GM23338 (cell line): ENCODE data around the gene ADCY5. TPM values are rescaled to one million over a fixed set of nuclear protein-coding genes. Genes with fewer than 3 reads are reported as not detected.

Experiments used
- ATAC-seq: fragments of 200-7000 bp; cut with Tn5 transposase; 3 replicates; pipeline ENCODE4 v1.9.1; 2020
- DNase-seq: peaks from one replicate; pipeline ENCODE4 v3.0.0-alpha.2; 2015; ENCODE audit warnings: low spot score
- H2AFZ ChIP-seq: fragments of 200-600 bp; sonication (generic); 2 replicates; pipeline ENCODE4 v1.8.0; 2016; ENCODE audit warnings: antibody characterized with exemption, mild to moderate bottlenecking, moderate library complexity
- H3F3A ChIP-seq: fragments of 200-600 bp; sonication (generic); replicated peaks from 2 replicates; pipeline ENCODE4 v1.8.0; 2017; ENCODE audit warnings: antibody characterized with exemption, mixed run types, low read depth
- H3K27ac ChIP-seq: fragments of 200-600 bp; sonication (generic); 2 replicates; pipeline ENCODE4 v1.6.1; 2016; ENCODE audit warnings: low read depth
- H3K27me3 ChIP-seq: fragments of 200-600 bp; sonication (generic); 2 replicates; pipeline ENCODE4 v1.8.0; 2016; ENCODE audit warnings: mild to moderate bottlenecking, mixed run types, moderate library complexity; ENCODE audit not compliant: insufficient read depth
- H3K36me3 ChIP-seq: fragments of 200-600 bp; sonication (generic); 2 replicates; pipeline ENCODE4 v1.8.0; 2016; ENCODE audit warnings: mild to moderate bottlenecking; ENCODE audit not compliant: insufficient read depth
- H3K4me1 ChIP-seq: fragments of 200-600 bp; sonication (generic); 2 replicates; pipeline ENCODE4 v1.8.0; 2016; ENCODE audit warnings: mild to moderate bottlenecking, moderate library complexity; ENCODE audit not compliant: insufficient read depth
- H3K4me2 ChIP-seq: fragments of 200-600 bp; sonication (generic); 2 replicates; pipeline ENCODE4 v1.7.1; 2017; ENCODE audit warnings: mixed run types
- H3K4me3 ChIP-seq: fragments of 200-600 bp; sonication (generic); 2 replicates; pipeline ENCODE4 v1.6.1; 2016; ENCODE audit warnings: mixed run types
- H3K79me2 ChIP-seq: fragments of 200-600 bp; sonication (generic); replicated peaks from 2 replicates; pipeline ENCODE4 v1.8.0; 2017; ENCODE audit warnings: mild to moderate bottlenecking; ENCODE audit not compliant: insufficient read depth
- H3K9me2 ChIP-seq: fragments of 200-600 bp; sonication (generic); 2 replicates; pipeline ENCODE4 v1.8.0; 2017; ENCODE audit not compliant: insufficient read depth
- H4K20me1 ChIP-seq: fragments of 200-600 bp; sonication (generic); replicated peaks from 2 replicates; pipeline ENCODE4 v1.8.0; 2017; ENCODE audit warnings: mild to moderate bottlenecking; ENCODE audit not compliant: insufficient read depth
- H3K27ac Mint-ChIP-seq: 2 replicates; pipeline ENCODE4 v1.8.0; 2020; ENCODE audit warnings: inconsistent platforms, mild to moderate bottlenecking, moderate library complexity, mixed read lengths
- H3K27me3 Mint-ChIP-seq: 3 replicates; pipeline ENCODE4 v1.8.0; 2022; ENCODE audit warnings: low read depth, mild to moderate bottlenecking, moderate library complexity, mixed read lengths, inconsistent platforms; ENCODE audit not compliant: insufficient read depth, poor library complexity
- H3K36me3 Mint-ChIP-seq: 3 replicates; pipeline ENCODE4 v1.8.0; 2021; ENCODE audit warnings: low read depth, mild to moderate bottlenecking, inconsistent platforms, moderate library complexity, mixed read lengths
- H3K4me1 Mint-ChIP-seq: 3 replicates; pipeline ENCODE4 v1.8.0; 2020; ENCODE audit warnings: mild to moderate bottlenecking, inconsistent platforms, mixed read lengths
- H3K4me3 Mint-ChIP-seq: 3 replicates; pipeline ENCODE4 v1.8.0; 2021; ENCODE audit warnings: moderate library complexity, mild to moderate bottlenecking, inconsistent platforms, mixed read lengths
- H3K9me3 Mint-ChIP-seq: 3 replicates; pipeline ENCODE4 v1.8.0; 2020; ENCODE audit warnings: moderate library complexity, mild to moderate bottlenecking, inconsistent platforms, mixed read lengths
- CREB1 ChIP-seq: fragments of 250-450 bp; sonication (Bioruptor Pico); IDR thresholded peaks from 2 replicates; pipeline ENCODE4 v1.5.0; 2020; ENCODE audit warnings: low read depth, mild to moderate bottlenecking, moderate library complexity
- CTCF ChIP-seq, 2 experiments: fragments of 200-600 bp in 1 of 2; sonication (generic) in 1 of 2; conservative IDR thresholded peaks; 2 replicates each; pipeline versions ENCODE4 v1.5.1 to v1.6.1; 2016 to 2017; ENCODE audit warnings: antibody characterized with exemption in 2 of 2, low read depth in 2 of 2, mild to moderate bottlenecking in 2 of 2, moderate library complexity in 1 of 2
- ETS1 ChIP-seq: IDR thresholded peaks from 2 replicates; pipeline ENCODE4 v1.6.1; 2016; ENCODE audit warnings: antibody characterized with exemption
- EZH2 ChIP-seq: fragments of 200-600 bp; sonication (generic); IDR thresholded peaks from one replicate; pipeline ENCODE4 v1.8.0; 2017; ENCODE audit warnings: antibody characterized with exemption, mild to moderate bottlenecking, low read depth; ENCODE audit not compliant: unreplicated experiment
- EZH2phosphoT487 ChIP-seq: fragments of 200-600 bp; sonication (generic); IDR thresholded peaks from one replicate; pipeline ENCODE4 v1.8.1; 2018; ENCODE audit warnings: antibody characterized with exemption; ENCODE audit not compliant: unreplicated experiment
- JUNB ChIP-seq: IDR thresholded peaks from one replicate; pipeline ENCODE4 v1.6.1; 2016; ENCODE audit warnings: antibody characterized with exemption; ENCODE audit not compliant: unreplicated experiment
- NANOG ChIP-seq: IDR thresholded peaks from 2 replicates; pipeline ENCODE4 v1.6.1; 2016; ENCODE audit warnings: antibody characterized with exemption, borderline replicate concordance
- POLR2AphosphoS5 ChIP-seq: IDR thresholded peaks from 2 replicates; pipeline ENCODE4 v1.6.1; 2016; ENCODE audit warnings: antibody characterized with exemption, low read depth
- REST ChIP-seq: IDR thresholded peaks from one replicate; pipeline ENCODE4 v1.6.1; 2018; ENCODE audit warnings: antibody characterized with exemption; ENCODE audit not compliant: unreplicated experiment
- STAT1 ChIP-seq: IDR thresholded peaks from one replicate; pipeline ENCODE4 v1.6.1; 2016; ENCODE audit warnings: antibody characterized with exemption; ENCODE audit not compliant: unreplicated experiment
- ZNF114 ChIP-seq: fragments of 250-450 bp; sonication (Bioruptor Pico); IDR thresholded peaks from 2 replicates; pipeline ENCODE4 v1.5.0; 2020; ENCODE audit warnings: mild to moderate bottlenecking, moderate library complexity
- ZNF331 ChIP-seq: fragments of 250-450 bp; sonication (Bioruptor Pico); IDR thresholded peaks from 2 replicates; pipeline ENCODE4 v1.5.0; 2020; ENCODE audit warnings: low read depth, mild to moderate bottlenecking, moderate library complexity
- ZNF462 ChIP-seq: fragments of 250-450 bp; sonication (Bioruptor Pico); IDR thresholded peaks from 2 replicates; pipeline ENCODE4 v1.5.0; 2020; ENCODE audit warnings: mild to moderate bottlenecking, moderate library complexity
- polyA plus RNA-seq: library from polyadenylated mRNA; unstranded; fragments of >200 nt; fragmentation: Nextera tagmentation; extraction: Ambion mirVana; gene quantifications from 2 replicates; pipeline ENCODE4 v1.2.1, GENCODE V29; 2016
- total RNA-seq: library from RNA; depleted of rRNA; stranded (reverse); fragments of >200 nt; shearing (Covaris generic); gene quantifications from 2 replicates; pipeline ENCODE4 v1.2.3, GENCODE V29; 2014

ADCY5 gene
- total and polyA plus RNA-seq, 2 experiments from 2014 or later: 3.5 to 10.2 TPM

GRCh38 chr3:123350971-123351370, 97.9 kb downstream of the ADCY5 start:
- no peak overlapping the region for H2AFZ ChIP-seq
- H3F3A ChIP-seq: no peaks in the 10 kb centered on the region
- no peak overlapping the region for H3K4me3 ChIP-seq
- no peak for ATAC-seq
- Mint-ChIP-seq H3K27ac (no peak overlapping the region), H3K4me3 (no peak overlapping the region), H3K27me3 (peaks cover 9% of the 10 kb centered on the region), H3K36me3 (no peaks in the 10 kb centered on the region), H3K4me1 (peaks cover 10% of the 10 kb centered on the region), H3K9me3 (peaks cover 6% of the 10 kb centered on the region; the same call in 1 of the 3 replicates)
- H3K36me3 ChIP-seq: no peaks in the 10 kb centered on the region
- H3K4me2 ChIP-seq: no peak overlapping the region
- no peaks in the 10 kb centered on the region; the same call in 1 of the 2 replicates for H3K4me1 ChIP-seq
- H3K27me3 ChIP-seq: no peaks in the 10 kb centered on the region
- TF ChIP-seq POLR2AphosphoS5: no peak
- TF ChIP-seq NANOG: no peak
- no peak for TF ChIP-seq EZH2phosphoT487
- no peak for TF ChIP-seq ZNF114 (CRISPR knock-in tag)
- no peak for TF ChIP-seq JUNB
- TF ChIP-seq EZH2: no peak
- no peak for TF ChIP-seq ETS1
- no peak for TF ChIP-seq CTCF (conservative IDR thresholded peaks at IDR 0.05; ENCODE audit: low read depth in 2 of 2)
- no peak for TF ChIP-seq REST
- no peak for TF ChIP-seq ZNF462 (CRISPR knock-in tag)
- no peak for TF ChIP-seq CREB1 (CRISPR knock-in tag)
- no peak for TF ChIP-seq STAT1
- TF ChIP-seq ZNF331: no peak
- H3K27ac ChIP-seq: no peak overlapping the region
- H3K79me2 ChIP-seq: no peaks in the 10 kb centered on the region
- DNase-seq: no peak
- H4K20me1 ChIP-seq: no peaks in the 10 kb centered on the region
- no peaks in the 10 kb centered on the region for H3K9me2 ChIP-seq
